ENCODE data around the gene LAMB4. TPM values are rescaled to one million over a fixed set of nuclear protein-coding genes. Genes with fewer than 3 reads are reported as not detected.

LAMB4 gene
- total RNA-seq, 4 donors from 2014 or later, result 2.0 to 17.3 (median 4.3) TPM; not detected in 1

DNA sequence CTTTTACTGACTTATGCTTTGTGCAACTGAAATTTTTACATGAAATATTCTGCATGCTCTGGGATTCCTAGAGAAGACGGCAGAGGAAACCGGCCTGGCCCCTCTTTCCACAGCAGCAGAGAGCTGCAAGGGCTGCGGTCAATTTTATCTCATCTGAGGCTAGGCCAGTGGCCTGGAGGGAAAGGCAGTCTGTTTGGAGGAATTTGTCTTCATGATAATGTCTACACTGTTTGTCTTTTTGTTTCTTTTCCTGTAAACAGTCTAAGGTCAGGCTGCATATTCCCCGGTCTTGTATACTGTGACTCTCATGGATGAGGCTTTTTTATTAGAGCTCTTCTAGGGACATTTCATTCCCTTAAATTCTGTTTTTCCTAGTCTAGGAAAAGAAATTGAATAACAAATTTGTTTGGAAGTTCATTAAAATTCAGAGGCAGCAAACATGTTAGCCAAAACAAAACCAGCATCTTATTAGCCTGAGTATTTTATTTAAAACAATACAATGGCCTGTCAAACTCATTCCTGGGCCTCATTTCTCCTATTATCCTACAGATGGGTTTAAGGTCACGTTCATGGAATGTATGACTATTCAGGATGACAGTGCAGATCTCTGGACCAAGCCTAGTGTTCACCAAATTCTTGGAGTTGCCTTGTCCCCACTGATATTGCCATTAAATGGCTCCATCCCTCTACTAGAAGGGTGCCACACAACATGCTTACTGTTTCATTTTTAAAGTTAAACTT lies 26.4 kb downstream of the LAMB4 start:
- peak overlapping the region in 2 of 4 donors; percentile 18 to 22 for H3K27ac ChIP-seq
- no peaks in the 10 kb centered on the region for H3K9me3 ChIP-seq
- H3K4me1 ChIP-seq, result peaks cover 0 to 13% (median 0%) of the 10 kb centered on the region in 4 donors
- H3K36me3 ChIP-seq, result no peaks in the 10 kb centered on the region
- TF ChIP-seq, protein P1, sequence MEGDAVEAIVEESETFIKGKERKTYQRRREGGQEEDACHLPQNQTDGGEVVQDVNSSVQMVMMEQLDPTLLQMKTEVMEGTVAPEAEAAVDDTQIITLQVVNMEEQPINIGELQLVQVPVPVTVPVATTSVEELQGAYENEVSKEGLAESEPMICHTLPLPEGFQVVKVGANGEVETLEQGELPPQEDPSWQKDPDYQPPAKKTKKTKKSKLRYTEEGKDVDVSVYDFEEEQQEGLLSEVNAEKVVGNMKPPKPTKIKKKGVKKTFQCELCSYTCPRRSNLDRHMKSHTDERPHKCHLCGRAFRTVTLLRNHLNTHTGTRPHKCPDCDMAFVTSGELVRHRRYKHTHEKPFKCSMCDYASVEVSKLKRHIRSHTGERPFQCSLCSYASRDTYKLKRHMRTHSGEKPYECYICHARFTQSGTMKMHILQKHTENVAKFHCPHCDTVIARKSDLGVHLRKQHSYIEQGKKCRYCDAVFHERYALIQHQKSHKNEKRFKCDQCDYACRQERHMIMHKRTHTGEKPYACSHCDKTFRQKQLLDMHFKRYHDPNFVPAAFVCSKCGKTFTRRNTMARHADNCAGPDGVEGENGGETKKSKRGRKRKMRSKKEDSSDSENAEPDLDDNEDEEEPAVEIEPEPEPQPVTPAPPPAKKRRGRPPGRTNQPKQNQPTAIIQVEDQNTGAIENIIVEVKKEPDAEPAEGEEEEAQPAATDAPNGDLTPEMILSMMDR (IDR thresholded peaks at IDR 0.05), result no peak
- TF ChIP-seq POLR2A (IDR thresholded peaks at IDR 0.05), result no peak
- no peaks in the 10 kb centered on the region for H3K27me3 ChIP-seq
- H3K4me3 ChIP-seq, result no peak overlapping the region
- no peak for DNase-seq

DNA sequence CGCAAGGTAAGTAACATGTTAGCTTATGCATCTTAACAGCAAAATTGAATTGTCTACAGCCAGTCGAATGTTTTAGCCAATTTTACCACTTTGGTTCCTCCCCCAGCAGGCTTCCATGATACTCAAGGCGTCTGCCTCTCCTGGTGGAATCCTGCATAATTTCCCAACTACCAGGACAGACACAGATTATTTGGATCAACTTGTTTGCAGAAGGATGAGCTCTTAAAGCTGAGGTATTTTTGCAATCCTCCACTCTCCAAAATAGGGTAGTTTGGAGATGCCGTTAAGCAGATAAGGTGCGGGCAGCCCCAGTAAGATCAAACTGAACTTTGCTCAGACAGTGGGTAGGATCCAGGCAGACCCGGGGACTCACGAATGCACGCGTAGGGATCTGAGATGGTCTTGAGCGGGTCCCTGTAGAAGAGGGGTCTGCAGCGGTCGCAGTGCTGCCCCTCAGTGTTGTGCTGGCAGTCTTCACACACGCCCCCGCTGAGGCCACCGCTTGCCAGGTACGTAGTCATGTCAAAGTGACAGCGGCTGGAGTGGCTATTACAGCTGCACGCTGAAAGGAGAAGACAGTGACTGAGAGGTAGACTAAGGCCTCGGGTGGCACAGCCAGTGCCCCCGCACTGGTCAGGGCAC lies 27.4 kb downstream of the LAMB4 start:
- Histone ChIP-seq H3K4me3 (no peak overlapping the region), H3K27me3 (no peaks in the 10 kb centered on the region), H3K4me1 (peaks cover 0 to 4% (median 0%) of the 10 kb centered on the region in 4 donors), H3K9me3 (no peaks in the 10 kb centered on the region), H3K36me3 (no peaks in the 10 kb centered on the region), H3K27ac (no peak overlapping the region)
- no peak for DNase-seq
- TF ChIP-seq POLR2A (IDR thresholded peaks at IDR 0.05), result no peak
- TF ChIP-seq, protein P1 (IDR thresholded peaks at IDR 0.05), result no peak

DNA sequence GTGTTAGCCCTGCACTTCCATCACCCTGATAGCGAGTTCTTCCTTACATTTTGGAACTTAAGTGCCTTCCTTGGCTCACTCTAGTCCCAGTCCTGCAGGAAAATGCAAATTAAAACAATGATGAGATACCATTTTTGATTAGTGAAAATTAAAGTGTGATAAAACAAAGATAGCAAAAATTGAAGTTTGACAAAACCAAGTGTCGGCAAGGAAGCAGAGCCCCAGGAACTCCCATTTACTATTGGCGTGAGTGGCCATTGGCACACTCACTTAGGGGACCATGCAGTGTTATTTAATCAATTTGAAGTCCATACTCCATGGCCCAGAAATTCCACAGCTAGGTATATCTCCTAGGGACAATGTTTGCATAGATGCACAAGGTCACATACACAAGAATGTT lies 28.4 kb downstream of the LAMB4 start:
- Histone ChIP-seq H3K4me1 (no peaks in the 10 kb centered on the region), H3K27me3 (no peaks in the 10 kb centered on the region), H3K4me3 (no peak overlapping the region), H3K9me3 (no peaks in the 10 kb centered on the region), H3K27ac (no peak overlapping the region), H3K36me3 (no peaks in the 10 kb centered on the region)
- TF ChIP-seq, protein P1 (IDR thresholded peaks at IDR 0.05), result no peak
- no peak for DNase-seq

DNA sequence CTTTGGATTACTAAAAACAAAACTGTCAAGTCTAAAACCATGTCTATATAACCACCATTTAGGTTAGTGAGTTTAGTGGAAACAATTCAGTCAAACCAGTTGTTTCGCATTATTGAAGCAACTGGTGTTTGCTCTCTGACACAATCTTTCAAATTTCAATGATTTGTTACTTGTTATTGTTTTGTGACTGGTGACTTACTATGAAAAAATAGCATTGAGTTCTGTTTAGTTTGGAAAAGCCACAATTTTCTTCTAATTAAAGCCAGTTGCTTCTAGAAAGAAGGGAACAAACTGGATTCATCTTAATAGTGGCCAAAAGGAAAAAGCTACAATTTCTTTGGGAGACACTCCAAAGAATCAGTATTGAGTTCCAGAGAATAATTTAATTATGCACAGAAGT lies 30.4 kb downstream of the LAMB4 start:
- DNase-seq, result no peak
- H3K4me1 ChIP-seq, result peaks cover 0 to 16% (median 0%) of the 10 kb centered on the region in 4 donors
- no peak overlapping the region for H3K4me3 ChIP-seq
- no peaks in the 10 kb centered on the region for H3K9me3 ChIP-seq
- no peaks in the 10 kb centered on the region for H3K36me3 ChIP-seq
- peak overlapping the region in 1 of 4 donors; percentile 14 for H3K27ac ChIP-seq
- no peak for TF ChIP-seq POLR2A (IDR thresholded peaks at IDR 0.05)
- TF ChIP-seq, protein P1 (IDR thresholded peaks at IDR 0.05), result no peak
- H3K27me3 ChIP-seq, result no peaks in the 10 kb centered on the region

DNA sequence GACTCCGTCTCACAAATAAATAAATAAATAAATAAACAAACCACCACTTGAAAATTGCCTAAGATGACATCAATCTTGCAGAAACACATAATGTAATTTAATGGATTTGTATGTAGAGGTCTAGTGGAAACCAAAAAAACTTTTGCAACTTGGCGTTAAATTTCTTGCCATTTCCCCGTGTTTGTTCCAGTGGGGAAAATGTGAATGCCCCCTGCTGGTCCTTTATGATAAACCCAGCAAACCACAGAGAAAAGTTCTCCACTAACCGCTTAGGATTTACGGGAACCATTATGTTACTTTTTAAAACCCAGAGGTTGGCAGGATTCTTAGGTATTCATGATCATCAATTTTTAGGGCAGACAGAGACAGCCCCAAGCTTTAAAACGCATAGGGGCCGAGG lies 32.5 kb downstream of the LAMB4 start:
- Histone ChIP-seq H3K36me3 (no peaks in the 10 kb centered on the region), H3K9me3 (no peaks in the 10 kb centered on the region), H3K4me3 (no peak overlapping the region), H3K4me1 (peaks cover 0 to 19% (median 0%) of the 10 kb centered on the region in 4 donors), H3K27ac (no peak overlapping the region), H3K27me3 (no peaks in the 10 kb centered on the region)
- DNase-seq, result no peak
- TF ChIP-seq, protein P1 (IDR thresholded peaks at IDR 0.05), result peak in 5 of 6 experiments; percentile 28 to 63 (median 53)
- TF ChIP-seq POLR2A (IDR thresholded peaks at IDR 0.05), result no peak

Measured in Peyer's patch (tissue), 4 donors.